Sigmoid colon (tissue), 4 donors: ENCODE results near the gene ELMO1.

Experiments used
- POLR2A ChIP-seq, 2 donors: fragments of 450-650 bp; IDR thresholded peaks; one replicate each; pipeline ENCODE4 v1.6.1; 2016; ENCODE audit warnings: antibody characterized with exemption in 2 of 2, mild to moderate bottlenecking in 2 of 2, moderate library complexity in 2 of 2
- POLR2AphosphoS5 ChIP-seq, 4 donors: sonication (generic); formaldehyde crosslinking; IDR thresholded peaks; one replicate each; pipeline ENCODE4 v1.6.1; 2017; ENCODE audit warnings: antibody characterized with exemption in 4 of 4
- TF ChIP-seq, protein P1 (sequence below), 4 experiments: fragments of 450-650 bp in 3 of 4; fragments of 200-600 bp in 1 of 4; IDR thresholded peaks; one replicate each; pipeline ENCODE4 v1.5.1; 2016 to 2019; ENCODE audit warnings: antibody characterized with exemption in 4 of 4, mild to moderate bottlenecking in 3 of 4, moderate library complexity in 2 of 4

GRCh38 chr7:37191797-37192196 lies 256.9 kb downstream of the ELMO1 start:
- TF ChIP-seq, protein P1, sequence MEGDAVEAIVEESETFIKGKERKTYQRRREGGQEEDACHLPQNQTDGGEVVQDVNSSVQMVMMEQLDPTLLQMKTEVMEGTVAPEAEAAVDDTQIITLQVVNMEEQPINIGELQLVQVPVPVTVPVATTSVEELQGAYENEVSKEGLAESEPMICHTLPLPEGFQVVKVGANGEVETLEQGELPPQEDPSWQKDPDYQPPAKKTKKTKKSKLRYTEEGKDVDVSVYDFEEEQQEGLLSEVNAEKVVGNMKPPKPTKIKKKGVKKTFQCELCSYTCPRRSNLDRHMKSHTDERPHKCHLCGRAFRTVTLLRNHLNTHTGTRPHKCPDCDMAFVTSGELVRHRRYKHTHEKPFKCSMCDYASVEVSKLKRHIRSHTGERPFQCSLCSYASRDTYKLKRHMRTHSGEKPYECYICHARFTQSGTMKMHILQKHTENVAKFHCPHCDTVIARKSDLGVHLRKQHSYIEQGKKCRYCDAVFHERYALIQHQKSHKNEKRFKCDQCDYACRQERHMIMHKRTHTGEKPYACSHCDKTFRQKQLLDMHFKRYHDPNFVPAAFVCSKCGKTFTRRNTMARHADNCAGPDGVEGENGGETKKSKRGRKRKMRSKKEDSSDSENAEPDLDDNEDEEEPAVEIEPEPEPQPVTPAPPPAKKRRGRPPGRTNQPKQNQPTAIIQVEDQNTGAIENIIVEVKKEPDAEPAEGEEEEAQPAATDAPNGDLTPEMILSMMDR (IDR thresholded peaks at IDR 0.05): no peak
- TF ChIP-seq POLR2AphosphoS5 (IDR thresholded peaks at IDR 0.05) (no peak), POLR2A (IDR thresholded peaks at IDR 0.05) (no peak)
